ENCODE results near the gene PRM1. TPM values are rescaled to one million over a fixed set of nuclear protein-coding genes. Genes with fewer than 3 reads are reported as not detected.
"Not testable (repeated sequence)": the region's sequence is repeated elsewhere in the genome, so short reads cannot be mapped to it uniquely, and the experiment has no call there.

Gene PRM1
- total and polyA plus RNA-seq, 2 of the 13 experiments (the other 11 are each of a cell fraction or from before 2014, with no cell fraction given), result not detected

GRCh38 chr16:11289696-11290095, 8.6 kb upstream of the PRM1 start:
- BruUV-seq (replicated peaks); H4K20me1 ChIP-seq (ENCODE audit: insufficient read depth, low read length); in situ Hi-C loops (cut with HindIII; ENCODE audit: extremely low pct_ligation_motif_present, low pct_unique_long_range_greater_than_20kb); H3K36me3 ChIP-seq (replicated peaks in 1 of 2; ENCODE audit: control insufficient read depth in 1 of 2, insufficient read depth in 2 of 2, low read length in 2 of 2); FAIRE-seq; CTCF ChIA-PET (ENCODE audit: low intra/inter-chr PET ratio, low total read pairs); intact Hi-C loops (cut with micrococcal nuclease; ENCODE audit: unreplicated experiment); H2AFZ ChIP-seq (ENCODE audit: low read length); H3K4me3 ChIP-seq (replicated peaks in 1 of 3; ENCODE audit: insufficient read depth in 1 of 3, low read depth in 2 of 3, low read length in 3 of 3); H3K9ac ChIP-seq (ENCODE audit: insufficient read depth, low read depth, low read length); H3K9me3 ChIP-seq (ENCODE audit: low read length); H3K79me2 ChIP-seq (ENCODE audit: insufficient read depth, low read length); ATAC-seq; H3K27me3 ChIP-seq (ENCODE audit: control insufficient read depth in 1 of 2, insufficient read depth in 2 of 2, low read length in 2 of 2); DNase-seq (ENCODE audit: low spot score); H3K27ac ChIP-seq (ENCODE audit: extremely low read length, insufficient read depth, low read length); H3K4me2 ChIP-seq (ENCODE audit: low read depth, low read length): not testable (repeated sequence)
- POLR2A ChIA-PET, result interaction anchor here (1.1 to 1.2 kb wide), 2 partner anchors 8 to 10 kb away, joined by 4 to 5 read pairs; no protein-coding TSS in a partner anchor
- 77% methylated on average over 4 of the region's 4 CpGs for WGBS (ENCODE audit: low lambda C conversion rate)
- peaks cover 90% of the 10 kb centered on the region for H3K4me1 ChIP-seq (ENCODE audit: insufficient read depth, low read length)
- TF ChIP-seq ZNF605 (CRISPR knock-in tag; IDR thresholded peaks at IDR 0.05), result 0 out of 2 replicates have a peak, but pooled peaks have one; percentile 4

GRCh38 chr16:11289202-11289601, 8.1 kb upstream of the PRM1 start:
- in situ Hi-C loops (cut with HindIII; ENCODE audit: extremely low pct_ligation_motif_present, low pct_unique_long_range_greater_than_20kb), result no loop called here
- H3K4me1 ChIP-seq (ENCODE audit: insufficient read depth, low read length), result peaks cover 90% of the 10 kb centered on the region
- TF ChIP-seq ZNF841 (CRISPR knock-in tag; IDR thresholded peaks at IDR 0.05; ENCODE audit: borderline replicate concordance) (0 out of 2 replicates have a peak, but pooled peaks have one; percentile 25), ZNF703 (CRISPR knock-in tag; IDR thresholded peaks at IDR 0.05; ENCODE audit: borderline replicate concordance) (no peak), ZNF605 (CRISPR knock-in tag; IDR thresholded peaks at IDR 0.05) (peak; percentile 78; the same call in 1 of the 2 replicates), EEA1 (CRISPR knock-in tag; IDR thresholded peaks at IDR 0.05; ENCODE audit: borderline replicate concordance) (0 out of 2 replicates have a peak, but pooled peaks have one; percentile 10), HIC2 (CRISPR knock-in tag; IDR thresholded peaks at IDR 0.05; ENCODE audit: low read depth) (no peak), ATRX (CRISPR knock-in tag; IDR thresholded peaks at IDR 0.05; ENCODE audit: borderline replicate concordance) (no peak), MBNL3 (CRISPR knock-in tag; conservative IDR thresholded peaks at IDR 0.05) (no peak)
- POLR2A ChIA-PET, result interaction anchor here (1.1 to 1.6 kb wide), 4 partner anchors 9 to 33 kb away, joined by 3 to 5 read pairs (median 4); partner anchors contain the start of gene SOCS1
- no peak for DNase-seq (ENCODE audit: low spot score)
- no peaks in the 10 kb centered on the region for H3K36me3 ChIP-seq (replicated peaks in 1 of 2; ENCODE audit: control insufficient read depth in 1 of 2, insufficient read depth in 2 of 2, low read length in 2 of 2)
- FAIRE-seq, result no peak
- no peak overlapping the region for H3K27ac ChIP-seq (ENCODE audit: extremely low read length, insufficient read depth, low read length)
- 86% methylated on average over 2 of the region's 2 CpGs for WGBS (ENCODE audit: low lambda C conversion rate)
- no TSS peak for BruUV-seq (replicated peaks)
- ATAC-seq, result no peak
- no peaks in the 10 kb centered on the region for H3K9me3 ChIP-seq (ENCODE audit: low read length)
- no peaks in the 10 kb centered on the region for H3K79me2 ChIP-seq (ENCODE audit: insufficient read depth, low read length)
- CTCF ChIA-PET (ENCODE audit: low intra/inter-chr PET ratio, low total read pairs), result no interaction called here
- H3K27me3 ChIP-seq (ENCODE audit: control insufficient read depth in 1 of 2, insufficient read depth in 2 of 2, low read length in 2 of 2), result no peaks in the 10 kb centered on the region
- intact Hi-C loops (cut with micrococcal nuclease; ENCODE audit: unreplicated experiment), result no loop called here
- H3K9ac ChIP-seq (ENCODE audit: insufficient read depth, low read depth, low read length), result no peak overlapping the region
- H3K4me3 ChIP-seq (replicated peaks in 1 of 3; ENCODE audit: insufficient read depth in 1 of 3, low read depth in 2 of 3, low read length in 3 of 3), result no peak overlapping the region
- no peak overlapping the region for H2AFZ ChIP-seq (ENCODE audit: low read length)
- no peaks in the 10 kb centered on the region for H4K20me1 ChIP-seq (ENCODE audit: insufficient read depth, low read length)
- H3K4me2 ChIP-seq (ENCODE audit: low read depth, low read length), result no peak overlapping the region
